HK-2 (cell line): ENCODE measurements around the gene IPO5.
"Not testable (repeated sequence)": the region's sequence is repeated elsewhere in the genome, so short reads cannot be mapped to it uniquely, and the experiment has no call there.

ENCODE experiments used
- DNase-seq: peaks from one replicate; pipeline ENCODE4 v3.0.0-alpha.2; 2018; ENCODE audit not compliant: unreplicated experiment

The IPO5 gene

GRCh38 chr13:97949316-97949715 is 4.2 kb upstream of the IPO5 start:
- not testable (repeated sequence) for DNase-seq

- DNase-seq: no peak
Measured at GRCh38 chr13:97951376-97951775, 2.1 kb upstream of the IPO5 start.

- not testable (repeated sequence) for DNase-seq
Measured at GRCh38 chr13:97952831-97953230, 644 bp upstream of the IPO5 start.

- DNase-seq: no peak
Measured at GRCh38 chr13:97961340-97961739, 7.9 kb downstream of the IPO5 start.

- DNase-seq: no peak
Measured at GRCh38 chr13:97962887-97963286, 9.4 kb downstream of the IPO5 start.

- DNase-seq: no peak
Measured at GRCh38 chr13:97967226-97967625, 13.8 kb downstream of the IPO5 start.

GRCh38 chr13:97967948-97968347 is 14.5 kb downstream of the IPO5 start:
- DNase-seq: no peak

GRCh38 chr13:97971519-97971918 is 18.0 kb downstream of the IPO5 start:
- DNase-seq: no peak

GRCh38 chr13:97974773-97975172 is 21.3 kb downstream of the IPO5 start:
- no peak for DNase-seq

- DNase-seq: no peak
Measured at GRCh38 chr13:97975280-97975847, 21.9 kb downstream of the IPO5 start.

- peak; percentile 80 for DNase-seq
Measured at GRCh38 chr13:97975848-97976609, 22.6 kb downstream of the IPO5 start.

- DNase-seq: no peak
Measured at GRCh38 chr13:97976610-97977521, 23.4 kb downstream of the IPO5 start.

- no peak for DNase-seq
Measured at GRCh38 chr13:97977982-97978381, 24.5 kb downstream of the IPO5 start.

GRCh38 chr13:97978651-97979050 is 25.2 kb downstream of the IPO5 start:
- DNase-seq: no peak

GRCh38 chr13:97979051-97979450 is 25.6 kb downstream of the IPO5 start:
- DNase-seq: no peak

GRCh38 chr13:97979556-97979955 is 26.1 kb downstream of the IPO5 start:
- no peak for DNase-seq

GRCh38 chr13:97982286-97982685 is 28.8 kb downstream of the IPO5 start:
- no peak for DNase-seq

- no peak for DNase-seq
Measured at GRCh38 chr13:97986835-97987234, 33.4 kb downstream of the IPO5 start.

GRCh38 chr13:97999653-98000052 is 46.2 kb downstream of the IPO5 start:
- DNase-seq: no peak

- DNase-seq: no peak
Measured at GRCh38 chr13:98004107-98004506, 50.6 kb downstream of the IPO5 start.

- DNase-seq: not testable (repeated sequence)
Measured at GRCh38 chr13:98004997-98005396, 51.5 kb downstream of the IPO5 start.

GRCh38 chr13:98007001-98007400 is 53.5 kb downstream of the IPO5 start:
- DNase-seq: no peak

- no peak for DNase-seq
Measured at GRCh38 chr13:98013241-98013640, 59.8 kb downstream of the IPO5 start.
